K562 (cell line): ENCODE results near the gene SLC13A3. TPM values are rescaled to one million over a fixed set of nuclear protein-coding genes. Genes with fewer than 3 reads are reported as not detected.

Experiments
- BHLHE40 ChIP-seq: IDR thresholded peaks from 2 replicates; pipeline ENCODE4 v1.6.1; 2011; ENCODE audit warnings: low read length, improper control_type of control experiment
- CREBBP ChIP-seq: IDR thresholded peaks from one replicate; pipeline ENCODE4 v1.6.1; 2012; ENCODE audit warnings: low read depth, mild to moderate bottlenecking, control low read depth, inconsistent platforms, low read length
- ESRRA ChIP-seq: fragments of 450-650 bp; IDR thresholded peaks from 2 replicates; pipeline ENCODE4 v1.6.1; 2014; ENCODE audit warnings: low read depth, mild to moderate bottlenecking, moderate library complexity, borderline replicate concordance
- PTRF ChIP-seq: fragments of 450-650 bp; IDR thresholded peaks from 2 replicates; pipeline ENCODE4 v1.6.1; 2016; ENCODE audit warnings: mild to moderate bottlenecking, missing genetic modification characterization, missing compliant biosample characterization
- SMARCB1 ChIP-seq: IDR thresholded peaks from 2 replicates; pipeline ENCODE4 v1.6.1; 2011; ENCODE audit warnings: improper control_type of control experiment, low read depth; ENCODE audit not compliant: insufficient read length
- SMC3 ChIP-seq: conservative IDR thresholded peaks from 2 replicates; pipeline ENCODE4 v1.6.1; 2011; ENCODE audit warnings: low read depth, low read length, improper control_type of control experiment; ENCODE audit not compliant: insufficient read depth
- SRF ChIP-seq, 2 experiments: fragments of 250-450, 450-650 bp in 1 of 2; sonication (Bioruptor Pico) in 1 of 2; sonication (generic) in 1 of 2; formaldehyde crosslinking; IDR thresholded peaks; 2 replicates each; pipeline versions ENCODE4 v1.5.0 to v1.5.1; 2020 to 2022; ENCODE audit warnings: mild to moderate bottlenecking in 1 of 2, missing genetic modification reagents in 1 of 2
- ZBTB8A ChIP-seq: fragments of 450-650 bp; IDR thresholded peaks from 2 replicates; pipeline ENCODE4 v1.6.1; 2018; ENCODE audit warnings: mild to moderate bottlenecking, moderate library complexity; ENCODE audit not compliant: partially characterized antibody
- ZNF184 ChIP-seq: sonication (generic); formaldehyde crosslinking; IDR thresholded peaks from 2 replicates; pipeline ENCODE4 v1.5.0; 2020; ENCODE audit warnings: missing genetic modification reagents
- polyA plus RNA-seq, 8 experiments: library from polyadenylated mRNA; depleted of rRNA in 4 of 8; stranded (reverse) in 5 of 8; unstranded in 3 of 8; fragments of >200 nt; fragmentation: Nextera tagmentation in 2 of 8; fragmentation: Illumina TruSeq in 1 of 8; extraction: Ambion mirVana in 2 of 8; extraction: Trizol in 1 of 8; gene quantifications; 2 replicates each; pipeline versions ENCODE4 v1.2.1 to v1.2.3, GENCODE V29; 2011 to 2014; ENCODE audit warnings: inconsistent platforms in 1 of 8, missing spikeins in 1 of 8
- total RNA-seq, 7 experiments: library from RNA; depleted of rRNA in 6 of 7; stranded (reverse); fragments of >200 nt in 6 of 7; fragmentation: Illumina TruSeq in 2 of 7; extraction: Trizol in 2 of 7; gene quantifications; 2 replicates each; pipeline versions ENCODE4 v1.2.1 to v1.2.3, GENCODE V29; 2011 to 2021; ENCODE audit warnings: low replicate concordance in 1 of 7
- TF ChIP-seq, protein P1 (sequence below), 3 experiments: IDR thresholded peaks in 2 of 3; conservative IDR thresholded peaks in 1 of 3; 2 replicates each; pipeline ENCODE4 v1.5.1; 2011 to 2012; ENCODE audit warnings: low read length in 3 of 3, mild to moderate bottlenecking in 3 of 3, control low read depth in 2 of 3, improper control_type of control experiment in 1 of 3, inconsistent platforms in 1 of 3, low read depth in 1 of 3, mixed read lengths in 1 of 3, moderate library complexity in 1 of 3; ENCODE audit not compliant: insufficient read depth in 2 of 3
- TF ChIP-seq, protein P2 (sequence below): fragments of 450-650 bp; formaldehyde crosslinking; IDR thresholded peaks from 2 replicates; pipeline ENCODE4 v1.4.0; 2020; ENCODE audit warnings: mild to moderate bottlenecking, mixed read lengths
- TF ChIP-seq, protein P3 (sequence below), 2 experiments: fragments of 450-650 bp; formaldehyde crosslinking in 1 of 2; IDR thresholded peaks; 2 replicates each; pipeline versions ENCODE4 v1.4.0 to v1.6.1; 2014 to 2020; ENCODE audit warnings: mild to moderate bottlenecking in 2 of 2, borderline replicate concordance in 1 of 2, low read depth in 1 of 2
- TF ChIP-seq, protein P4 (sequence below): fragments of 250-450 bp; sonication (Bioruptor Pico); IDR thresholded peaks from 2 replicates; pipeline ENCODE4 v1.8.0; 2021; ENCODE audit warnings: moderate library complexity, mild to moderate bottlenecking, inconsistent platforms

The SLC13A3 gene
- total and polyA plus RNA-seq, 9 of the 15 experiments (the other 6 are each of a cell fraction or from before 2014, with no cell fraction given) = 5.5 to 16.4 (median 8.5) TPM

DNA sequence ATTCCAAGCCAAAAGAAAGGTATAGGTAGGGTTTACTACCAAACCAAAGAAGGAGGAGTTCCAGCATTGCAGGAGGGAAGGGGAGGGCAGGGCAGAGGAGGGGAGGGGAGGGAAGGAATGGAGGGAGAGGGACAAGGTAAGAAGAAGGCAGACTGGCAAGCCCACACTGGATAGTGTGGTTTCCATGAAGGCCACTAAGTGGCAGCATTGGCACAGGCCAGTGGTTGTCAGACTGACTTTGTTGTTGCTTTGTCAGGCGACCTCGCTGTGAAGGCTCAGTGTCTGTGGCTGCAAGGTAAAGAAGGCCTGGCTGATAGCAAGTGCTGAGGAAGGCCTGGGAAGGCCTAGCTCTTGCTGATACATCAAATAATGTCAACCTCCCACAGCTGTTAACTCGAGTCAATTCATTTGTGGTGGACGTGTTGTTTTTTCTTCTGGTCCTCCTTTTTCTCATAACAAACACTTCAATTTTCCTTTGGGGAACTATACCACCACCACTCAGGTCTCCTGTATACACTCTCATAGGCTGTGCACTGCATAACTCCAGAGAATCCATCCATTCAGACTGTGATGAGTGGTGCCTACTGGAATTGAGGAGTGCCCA, 130.2 kb downstream of the SLC13A3 start (continued):
- TF ChIP-seq, protein P1, sequence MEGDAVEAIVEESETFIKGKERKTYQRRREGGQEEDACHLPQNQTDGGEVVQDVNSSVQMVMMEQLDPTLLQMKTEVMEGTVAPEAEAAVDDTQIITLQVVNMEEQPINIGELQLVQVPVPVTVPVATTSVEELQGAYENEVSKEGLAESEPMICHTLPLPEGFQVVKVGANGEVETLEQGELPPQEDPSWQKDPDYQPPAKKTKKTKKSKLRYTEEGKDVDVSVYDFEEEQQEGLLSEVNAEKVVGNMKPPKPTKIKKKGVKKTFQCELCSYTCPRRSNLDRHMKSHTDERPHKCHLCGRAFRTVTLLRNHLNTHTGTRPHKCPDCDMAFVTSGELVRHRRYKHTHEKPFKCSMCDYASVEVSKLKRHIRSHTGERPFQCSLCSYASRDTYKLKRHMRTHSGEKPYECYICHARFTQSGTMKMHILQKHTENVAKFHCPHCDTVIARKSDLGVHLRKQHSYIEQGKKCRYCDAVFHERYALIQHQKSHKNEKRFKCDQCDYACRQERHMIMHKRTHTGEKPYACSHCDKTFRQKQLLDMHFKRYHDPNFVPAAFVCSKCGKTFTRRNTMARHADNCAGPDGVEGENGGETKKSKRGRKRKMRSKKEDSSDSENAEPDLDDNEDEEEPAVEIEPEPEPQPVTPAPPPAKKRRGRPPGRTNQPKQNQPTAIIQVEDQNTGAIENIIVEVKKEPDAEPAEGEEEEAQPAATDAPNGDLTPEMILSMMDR (IDR thresholded peaks at IDR 0.05 in 2 of 3, conservative IDR thresholded peaks at IDR 0.05 in 1 of 3; ENCODE audit: insufficient read depth in 2 of 3, low read depth in 1 of 3, low read length in 3 of 3) = peak; percentile 59 to 69 (median 67)
- TF ChIP-seq, protein P2, sequence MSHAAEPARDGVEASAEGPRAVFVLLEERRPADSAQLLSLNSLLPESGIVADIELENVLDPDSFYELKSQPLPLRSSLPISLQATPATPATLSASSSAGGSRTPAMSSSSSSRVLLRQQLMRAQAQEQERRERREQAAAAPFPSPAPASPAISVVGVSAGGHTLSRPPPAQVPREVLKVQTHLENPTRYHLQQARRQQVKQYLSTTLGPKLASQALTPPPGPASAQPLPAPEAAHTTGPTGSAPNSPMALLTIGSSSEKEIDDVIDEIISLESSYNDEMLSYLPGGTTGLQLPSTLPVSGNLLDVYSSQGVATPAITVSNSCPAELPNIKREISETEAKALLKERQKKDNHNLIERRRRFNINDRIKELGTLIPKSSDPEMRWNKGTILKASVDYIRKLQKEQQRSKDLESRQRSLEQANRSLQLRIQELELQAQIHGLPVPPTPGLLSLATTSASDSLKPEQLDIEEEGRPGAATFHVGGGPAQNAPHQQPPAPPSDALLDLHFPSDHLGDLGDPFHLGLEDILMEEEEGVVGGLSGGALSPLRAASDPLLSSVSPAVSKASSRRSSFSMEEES (CRISPR knock-in tag) = no peak
- TF ChIP-seq ZBTB8A (no peak), PTRF (tag) (no peak), CREBBP (no peak), SMC3 (peak; percentile 61; the same call in 1 of the 2 replicates), SMARCB1 (no peak), ESRRA (no peak), ZNF184 (CRISPR knock-in tag) (no peak), BHLHE40 (peak; percentile 44; the same call in 1 of the 2 replicates), SRF (CRISPR knock-in tag; IDR thresholded peaks at IDR 0.05) (no peak)
- TF ChIP-seq, protein P3, sequence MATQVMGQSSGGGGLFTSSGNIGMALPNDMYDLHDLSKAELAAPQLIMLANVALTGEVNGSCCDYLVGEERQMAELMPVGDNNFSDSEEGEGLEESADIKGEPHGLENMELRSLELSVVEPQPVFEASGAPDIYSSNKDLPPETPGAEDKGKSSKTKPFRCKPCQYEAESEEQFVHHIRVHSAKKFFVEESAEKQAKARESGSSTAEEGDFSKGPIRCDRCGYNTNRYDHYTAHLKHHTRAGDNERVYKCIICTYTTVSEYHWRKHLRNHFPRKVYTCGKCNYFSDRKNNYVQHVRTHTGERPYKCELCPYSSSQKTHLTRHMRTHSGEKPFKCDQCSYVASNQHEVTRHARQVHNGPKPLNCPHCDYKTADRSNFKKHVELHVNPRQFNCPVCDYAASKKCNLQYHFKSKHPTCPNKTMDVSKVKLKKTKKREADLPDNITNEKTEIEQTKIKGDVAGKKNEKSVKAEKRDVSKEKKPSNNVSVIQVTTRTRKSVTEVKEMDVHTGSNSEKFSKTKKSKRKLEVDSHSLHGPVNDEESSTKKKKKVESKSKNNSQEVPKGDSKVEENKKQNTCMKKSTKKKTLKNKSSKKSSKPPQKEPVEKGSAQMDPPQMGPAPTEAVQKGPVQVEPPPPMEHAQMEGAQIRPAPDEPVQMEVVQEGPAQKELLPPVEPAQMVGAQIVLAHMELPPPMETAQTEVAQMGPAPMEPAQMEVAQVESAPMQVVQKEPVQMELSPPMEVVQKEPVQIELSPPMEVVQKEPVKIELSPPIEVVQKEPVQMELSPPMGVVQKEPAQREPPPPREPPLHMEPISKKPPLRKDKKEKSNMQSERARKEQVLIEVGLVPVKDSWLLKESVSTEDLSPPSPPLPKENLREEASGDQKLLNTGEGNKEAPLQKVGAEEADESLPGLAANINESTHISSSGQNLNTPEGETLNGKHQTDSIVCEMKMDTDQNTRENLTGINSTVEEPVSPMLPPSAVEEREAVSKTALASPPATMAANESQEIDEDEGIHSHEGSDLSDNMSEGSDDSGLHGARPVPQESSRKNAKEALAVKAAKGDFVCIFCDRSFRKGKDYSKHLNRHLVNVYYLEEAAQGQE (IDR thresholded peaks at IDR 0.05; ENCODE audit: borderline replicate concordance) = peak; percentile 67
- TF ChIP-seq, protein P3 (CRISPR knock-in tag; IDR thresholded peaks at IDR 0.05; ENCODE audit: low read depth) = no peak
- TF ChIP-seq, protein P4, sequence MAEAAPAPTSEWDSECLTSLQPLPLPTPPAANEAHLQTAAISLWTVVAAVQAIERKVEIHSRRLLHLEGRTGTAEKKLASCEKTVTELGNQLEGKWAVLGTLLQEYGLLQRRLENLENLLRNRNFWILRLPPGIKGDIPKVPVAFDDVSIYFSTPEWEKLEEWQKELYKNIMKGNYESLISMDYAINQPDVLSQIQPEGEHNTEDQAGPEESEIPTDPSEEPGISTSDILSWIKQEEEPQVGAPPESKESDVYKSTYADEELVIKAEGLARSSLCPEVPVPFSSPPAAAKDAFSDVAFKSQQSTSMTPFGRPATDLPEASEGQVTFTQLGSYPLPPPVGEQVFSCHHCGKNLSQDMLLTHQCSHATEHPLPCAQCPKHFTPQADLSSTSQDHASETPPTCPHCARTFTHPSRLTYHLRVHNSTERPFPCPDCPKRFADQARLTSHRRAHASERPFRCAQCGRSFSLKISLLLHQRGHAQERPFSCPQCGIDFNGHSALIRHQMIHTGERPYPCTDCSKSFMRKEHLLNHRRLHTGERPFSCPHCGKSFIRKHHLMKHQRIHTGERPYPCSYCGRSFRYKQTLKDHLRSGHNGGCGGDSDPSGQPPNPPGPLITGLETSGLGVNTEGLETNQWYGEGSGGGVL (CRISPR knock-in tag) = no peak
